Erythroblast (primary cell): ENCODE results near the gene RHBDL3.

Experiments used
- GATA1 ChIP-seq: IDR thresholded peaks from 2 replicates; pipeline ENCODE4 v1.6.1; 2011; ENCODE audit warnings: low read depth, mild to moderate bottlenecking, control low read depth, low read length, moderate library complexity
- POLR2A ChIP-seq: IDR thresholded peaks from 2 replicates; pipeline ENCODE4 v1.6.1; 2011; ENCODE audit warnings: mild to moderate bottlenecking, low read length

GRCh38 chr17:32226886-32227285 lies 38.7 kb upstream of the RHBDL3 start:
- no peak for TF ChIP-seq POLR2A
- no peak for TF ChIP-seq GATA1
